HEK293 (cell line): ENCODE data around the gene COL4A1.

Experiments
- GLI2 ChIP-seq: fragments of 450-650 bp; formaldehyde crosslinking; IDR thresholded peaks from 2 replicates; pipeline ENCODE4; 2017; ENCODE audit warnings: missing biosample characterization, missing genetic modification characterization, low read depth, borderline replicate concordance
- SETDB1 ChIP-seq: IDR thresholded peaks from one replicate; pipeline ENCODE4 v1.6.1; 2017; ENCODE audit warnings: mild to moderate bottlenecking, low read length, moderate library complexity, mixed read lengths; ENCODE audit not compliant: insufficient read length
- ZBTB17 ChIP-seq: fragments of 450-650 bp; formaldehyde crosslinking; IDR thresholded peaks from 2 replicates; pipeline ENCODE4 v1.5.1; 2016; ENCODE audit warnings: missing biosample characterization, missing genetic modification characterization
- ZNF157 ChIP-seq: fragments of 450-650 bp; formaldehyde crosslinking; IDR thresholded peaks from 2 replicates; pipeline ENCODE4 v1.5.1; 2016; ENCODE audit warnings: missing biosample characterization, missing genetic modification characterization
- ZNF354C ChIP-seq: fragments of 450-650 bp; formaldehyde crosslinking; IDR thresholded peaks from 2 replicates; pipeline ENCODE4 v1.5.1; 2016; ENCODE audit warnings: missing biosample characterization, missing genetic modification characterization, low read depth, borderline replicate concordance
- ZNF501 ChIP-seq: fragments of 450-650 bp; formaldehyde crosslinking; IDR thresholded peaks from 2 replicates; pipeline ENCODE4 v1.5.1; 2016; ENCODE audit warnings: missing biosample characterization, missing genetic modification characterization
- ZNF626 ChIP-seq: fragments of 450-650 bp; sonication (Bioruptor Pico); formaldehyde crosslinking; IDR thresholded peaks from 2 replicates; pipeline ENCODE4 v1.5.1; 2018; ENCODE audit warnings: missing biosample characterization, missing genetic modification characterization, inconsistent platforms
- ZSCAN30 ChIP-seq: fragments of 450-650 bp; IDR thresholded peaks from 2 replicates; pipeline ENCODE4 v1.5.1; 2018; ENCODE audit warnings: missing biosample characterization, mild to moderate bottlenecking, missing genetic modification characterization, moderate library complexity
- TF ChIP-seq, protein P1 (sequence below): fragments of 450-650 bp; formaldehyde crosslinking; IDR thresholded peaks from 2 replicates; pipeline ENCODE4 v1.5.1; 2016; ENCODE audit warnings: missing biosample characterization, missing genetic modification characterization

DNA sequence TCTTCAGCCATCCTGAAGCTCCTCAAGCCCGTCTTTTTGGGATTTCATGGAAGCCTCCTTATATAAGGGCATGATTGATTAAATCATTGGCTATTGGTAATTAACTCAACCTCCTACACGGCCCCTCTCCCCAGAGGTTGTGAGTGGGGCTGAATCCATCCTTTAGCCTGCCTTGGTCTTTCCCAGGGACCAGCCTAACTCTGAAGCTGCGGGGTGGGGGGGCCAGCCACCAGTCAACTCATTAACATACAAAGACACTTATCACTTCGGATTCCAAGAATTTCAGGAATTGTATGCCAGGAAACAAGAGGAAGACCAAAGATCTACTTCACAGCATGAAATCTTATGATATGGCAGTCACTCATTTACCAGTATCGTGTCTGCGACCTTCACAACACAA is 9.9 kb downstream of the COL4A1 start:
- TF ChIP-seq ZBTB17 (tag by site-specific recombination) (no peak), ZNF354C (tag by site-specific recombination) (no peak), ZNF501 (tag by site-specific recombination) (no peak), ZSCAN30 (tag by site-specific recombination) (no peak), ZNF626 (no peak), ZNF157 (no peak), SETDB1 (no peak), GLI2 (tag by site-specific recombination) (no peak)
- TF ChIP-seq, protein P1, sequence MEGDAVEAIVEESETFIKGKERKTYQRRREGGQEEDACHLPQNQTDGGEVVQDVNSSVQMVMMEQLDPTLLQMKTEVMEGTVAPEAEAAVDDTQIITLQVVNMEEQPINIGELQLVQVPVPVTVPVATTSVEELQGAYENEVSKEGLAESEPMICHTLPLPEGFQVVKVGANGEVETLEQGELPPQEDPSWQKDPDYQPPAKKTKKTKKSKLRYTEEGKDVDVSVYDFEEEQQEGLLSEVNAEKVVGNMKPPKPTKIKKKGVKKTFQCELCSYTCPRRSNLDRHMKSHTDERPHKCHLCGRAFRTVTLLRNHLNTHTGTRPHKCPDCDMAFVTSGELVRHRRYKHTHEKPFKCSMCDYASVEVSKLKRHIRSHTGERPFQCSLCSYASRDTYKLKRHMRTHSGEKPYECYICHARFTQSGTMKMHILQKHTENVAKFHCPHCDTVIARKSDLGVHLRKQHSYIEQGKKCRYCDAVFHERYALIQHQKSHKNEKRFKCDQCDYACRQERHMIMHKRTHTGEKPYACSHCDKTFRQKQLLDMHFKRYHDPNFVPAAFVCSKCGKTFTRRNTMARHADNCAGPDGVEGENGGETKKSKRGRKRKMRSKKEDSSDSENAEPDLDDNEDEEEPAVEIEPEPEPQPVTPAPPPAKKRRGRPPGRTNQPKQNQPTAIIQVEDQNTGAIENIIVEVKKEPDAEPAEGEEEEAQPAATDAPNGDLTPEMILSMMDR (tag by site-specific recombination): no peak
